Measurements from ENCODE around the gene QDPR. TPM values are rescaled to one million over a fixed set of nuclear protein-coding genes. Genes with fewer than 3 reads are reported as not detected.
A peak's percentile ranks its signal among the peaks of the same experiment; 100 is the strongest.

The QDPR gene
- polyA plus RNA-seq, 1 donor (not counting 4 experiments of a cell fraction or from before 2014, with no cell fraction given) = 65.6 TPM

- Histone ChIP-seq H3K9me3 (ENCODE audit: control insufficient read depth, low read depth, low read length) (no peaks in the 10 kb centered on the region), H3K4me3 (ENCODE audit: control insufficient read depth in 2 of 3, extremely low read depth in 1 of 3, insufficient read depth in 2 of 3, low read depth in 1 of 3, low read length in 3 of 3) (no peak overlapping the region), H3K4me1 (ENCODE audit: control insufficient read depth, extremely low read depth, insufficient read depth, low read length) (peaks cover 8% of the 10 kb centered on the region), H3K36me3 (ENCODE audit: control insufficient read depth in 2 of 2, extremely low read depth in 1 of 2, insufficient read depth in 2 of 2, low read length in 2 of 2) (peaks cover 18 to 47% of the 10 kb centered on the region in 2 experiments), H3K9ac (ENCODE audit: control insufficient read depth, extremely low read depth, insufficient read depth, low read length) (peak overlapping the region; percentile 4), H3K27me3 (ENCODE audit: control insufficient read depth, extremely low read depth, insufficient read depth, low read length) (no peaks in the 10 kb centered on the region), H4K20me1 (ENCODE audit: control insufficient read depth, extremely low read depth, insufficient read depth, low read length) (no peaks in the 10 kb centered on the region), H3K4me2 (ENCODE audit: control insufficient read depth, extremely low read depth, insufficient read depth, low read depth, low read length) (peak overlapping the region; percentile 16), H2AFZ (ENCODE audit: control insufficient read depth, low read length) (no peak overlapping the region), H3K27ac (ENCODE audit: control insufficient read depth, insufficient read depth, low read length) (peak overlapping the region; percentile 55), H3K9me1 (ENCODE audit: control insufficient read depth, extremely low read depth, insufficient read depth, low read length) (no peaks in the 10 kb centered on the region), H3K79me2 (ENCODE audit: control insufficient read depth, insufficient read depth, low read length) (peaks cover 9% of the 10 kb centered on the region)
- TF ChIP-seq CTCF (optimal IDR thresholded peaks at IDR 0.05 in 1 of 3, IDR thresholded peaks at IDR 0.05 in 1 of 3, conservative IDR thresholded peaks at IDR 0.05 in 1 of 3; ENCODE audit: extremely low read depth in 1 of 3, insufficient read depth in 2 of 3, low read length in 3 of 3) (no peak), EZH2 (IDR thresholded peaks at IDR 0.05; ENCODE audit: low read length) (no peak)
- dilution Hi-C loops (cut with MboI; ENCODE audit: extremely low pct_ligation_motif_present, low sequenced_read_pairs) = no loop called here
- FAIRE-seq (no peak), DNase-seq (ENCODE audit: low read depth, low spot score) (no peak)
Measured at GRCh38 chr4:17493619-17494018, 18.3 kb downstream of the QDPR start.

- Histone ChIP-seq H3K4me3 (ENCODE audit: control insufficient read depth in 2 of 3, extremely low read depth in 1 of 3, insufficient read depth in 2 of 3, low read depth in 1 of 3, low read length in 3 of 3) (no peak overlapping the region), H3K4me2 (ENCODE audit: control insufficient read depth, extremely low read depth, insufficient read depth, low read depth, low read length) (no peak overlapping the region), H3K4me1 (ENCODE audit: control insufficient read depth, extremely low read depth, insufficient read depth, low read length) (peaks cover 8% of the 10 kb centered on the region), H3K9ac (ENCODE audit: control insufficient read depth, extremely low read depth, insufficient read depth, low read length) (no peak overlapping the region), H3K36me3 (ENCODE audit: control insufficient read depth in 2 of 2, extremely low read depth in 1 of 2, insufficient read depth in 2 of 2, low read length in 2 of 2) (peaks cover 16 to 52% of the 10 kb centered on the region in 2 experiments), H4K20me1 (ENCODE audit: control insufficient read depth, extremely low read depth, insufficient read depth, low read length) (no peaks in the 10 kb centered on the region), H3K27me3 (ENCODE audit: control insufficient read depth, extremely low read depth, insufficient read depth, low read length) (no peaks in the 10 kb centered on the region), H3K27ac (ENCODE audit: control insufficient read depth, insufficient read depth, low read length) (no peak overlapping the region), H2AFZ (ENCODE audit: control insufficient read depth, low read length) (no peak overlapping the region), H3K9me1 (ENCODE audit: control insufficient read depth, extremely low read depth, insufficient read depth, low read length) (no peaks in the 10 kb centered on the region), H3K9me3 (ENCODE audit: control insufficient read depth, low read depth, low read length) (no peaks in the 10 kb centered on the region), H3K79me2 (ENCODE audit: control insufficient read depth, insufficient read depth, low read length) (peaks cover 9% of the 10 kb centered on the region)
- TF ChIP-seq EZH2 (IDR thresholded peaks at IDR 0.05; ENCODE audit: low read length) (no peak), CTCF (optimal IDR thresholded peaks at IDR 0.05 in 1 of 3, IDR thresholded peaks at IDR 0.05 in 1 of 3, conservative IDR thresholded peaks at IDR 0.05 in 1 of 3; ENCODE audit: extremely low read depth in 1 of 3, insufficient read depth in 2 of 3, low read length in 3 of 3) (no peak)
- DNase-seq (ENCODE audit: low read depth, low spot score) (no peak), FAIRE-seq (peak; percentile 46)
- dilution Hi-C loops (cut with MboI; ENCODE audit: extremely low pct_ligation_motif_present, low sequenced_read_pairs) = no loop called here
Measured at GRCh38 chr4:17492876-17493275, 19.0 kb downstream of the QDPR start.
